GM12801 (cell line): ENCODE measurements around the gene FCRL2.

Source experiments
- CTCF ChIP-seq: IDR thresholded peaks from one replicate; pipeline ENCODE4 v1.5.1; 2011; ENCODE audit warnings: control low read depth; ENCODE audit not compliant: insufficient read length; ENCODE audit errors: extremely low read depth

FCRL2 gene

GRCh38 chr1:157776971-157777391 is at the start of gene FCRL2:
Gene FCRL2 (minus strand): TSS chr1:157777132. CDS start chr1:157777073, 59 bp downstream.
- TF ChIP-seq CTCF: no peak

GRCh38 chr1:157820299-157820698 is 43.4 kb upstream of the FCRL2 start:
- no peak for TF ChIP-seq CTCF

- no peak for TF ChIP-seq CTCF
Observed at GRCh38 chr1:157819896-157820295, 43.0 kb upstream of the FCRL2 start, which contains the start of gene FCRL1. Gene FCRL1 (minus strand): TSS chr1:157820120. CDS start chr1:157820037, 83 bp downstream.

- TF ChIP-seq CTCF: no peak
Observed at GRCh38 chr1:157819215-157819614, 42.3 kb upstream of the FCRL2 start.

- no peak for TF ChIP-seq CTCF
Observed at GRCh38 chr1:157813269-157813668, 36.3 kb upstream of the FCRL2 start.

- TF ChIP-seq CTCF: no peak
Observed at GRCh38 chr1:157806431-157807149, 29.7 kb upstream of the FCRL2 start.

- TF ChIP-seq CTCF: no peak
Observed at GRCh38 chr1:157803851-157804250, 26.9 kb upstream of the FCRL2 start.
